GM19438 (cell line): ENCODE data around the gene COASY.
"Not testable (repeated sequence)": the region's sequence is repeated elsewhere in the genome, so short reads cannot be mapped to it uniquely, and the experiment has no call there.

Source experiments
- ATAC-seq: cut with Tn5 transposase; IDR thresholded peaks from one replicate; pipeline ENCODE4 v1.9.1; 2021; ENCODE audit warnings: low read depth; ENCODE audit not compliant: unreplicated experiment

The COASY gene

GRCh38 chr17:42531455-42532354 lies 30.2 kb upstream of the COASY start:
- ATAC-seq = no peak

GRCh38 chr17:42535155-42536047 lies 26.5 kb upstream of the COASY start:
- ATAC-seq = no peak

GRCh38 chr17:42536048-42536371 lies 25.9 kb upstream of the COASY start, which contains the start of gene NAGLU:
Gene NAGLU, plus strand, starts transcription at chr17:42536241. Its CDS starts 32 bp downstream, at chr17:42536273.
- peak; percentile 83 for ATAC-seq

GRCh38 chr17:42536372-42537155 lies 25.4 kb upstream of the COASY start:
- peak; percentile 60 for ATAC-seq

GRCh38 chr17:42537156-42537805 lies 24.7 kb upstream of the COASY start:
- no peak for ATAC-seq

GRCh38 chr17:42537826-42538451 lies 24.0 kb upstream of the COASY start:
- no peak for ATAC-seq

- ATAC-seq = no peak
Observed at GRCh38 chr17:42538482-42538881, 23.5 kb upstream of the COASY start.

GRCh38 chr17:42540558-42540957 lies 21.4 kb upstream of the COASY start:
- not testable (repeated sequence) for ATAC-seq

- ATAC-seq = no peak
Observed at GRCh38 chr17:42541041-42541833, 20.7 kb upstream of the COASY start.

GRCh38 chr17:42543190-42544079 lies 18.5 kb upstream of the COASY start:
- ATAC-seq = no peak

- ATAC-seq = no peak
Observed at GRCh38 chr17:42544874-42545283, 17.1 kb upstream of the COASY start.

GRCh38 chr17:42545755-42546505 lies 16.0 kb upstream of the COASY start:
- not testable (repeated sequence) for ATAC-seq

GRCh38 chr17:42547001-42547461 lies 14.9 kb upstream of the COASY start:
- no peak for ATAC-seq

- no peak for ATAC-seq
Observed at GRCh38 chr17:42547698-42548069, 14.3 kb upstream of the COASY start.

- ATAC-seq = peak; percentile 78
Observed at GRCh38 chr17:42548070-42548837, 13.7 kb upstream of the COASY start.

GRCh38 chr17:42548993-42549755 lies 12.8 kb upstream of the COASY start:
- no peak for ATAC-seq
